Neural cell (in vitro differentiated cells): Measurements from ENCODE around the gene TBKBP1. TPM values are rescaled to one million over a fixed set of nuclear protein-coding genes. Genes with fewer than 3 reads are reported as not detected.

Experiments used
- H2AFZ ChIP-seq: fragments of 200-600, 300-800 bp; sonication (generic), shearing (Covaris generic); 2 replicates; pipeline ENCODE4 v1.6.0; 2014; ENCODE audit warnings: low read depth, mild to moderate bottlenecking, antibody characterized with exemption, low read length, moderate library complexity
- H3F3A ChIP-seq: fragments of 200-600 bp; shearing (Covaris generic); 2 replicates; pipeline ENCODE4 v1.6.1; 2016; ENCODE audit warnings: mild to moderate bottlenecking, moderate library complexity, mixed read lengths, antibody characterized with exemption, low read length; ENCODE audit not compliant: insufficient read depth, poor library complexity, severe bottlenecking
- H3K27ac ChIP-seq: fragments of 200-600, 300-800 bp; sonication (generic), shearing (Covaris generic); 2 replicates; pipeline ENCODE4 v1.5.1; 2014; ENCODE audit warnings: mild to moderate bottlenecking, low read length, moderate library complexity
- H3K27me3 ChIP-seq: fragments of 300-800, 200-600 bp; sonication (generic), shearing (Covaris generic); 2 replicates; pipeline ENCODE4 v1.6.0; 2014; ENCODE audit warnings: mild to moderate bottlenecking, low read depth, low read length, moderate library complexity; ENCODE audit not compliant: insufficient read depth
- H3K36me3 ChIP-seq: fragments of 300-800, 200-600 bp; sonication (generic), shearing (Covaris generic); 2 replicates; pipeline ENCODE4 v1.5.1; 2014; ENCODE audit warnings: mild to moderate bottlenecking, antibody characterized with exemption, low read length, moderate library complexity; ENCODE audit not compliant: insufficient read depth
- H3K4me2 ChIP-seq: fragments of 300-800, 200-600 bp; sonication (generic), shearing (Covaris generic); 2 replicates; pipeline ENCODE4 v1.6.0; 2014; ENCODE audit warnings: mild to moderate bottlenecking, low read length
- H3K4me3 ChIP-seq: fragments of 300-800, 200-600 bp; sonication (generic), shearing (Covaris generic); 2 replicates; pipeline ENCODE4 v1.5.1; 2014; ENCODE audit warnings: mild to moderate bottlenecking, low read length, moderate library complexity
- H3K79me2 ChIP-seq: fragments of 200-600 bp; shearing (Covaris generic); replicated peaks from 2 replicates; pipeline ENCODE4 v1.6.0; 2014; ENCODE audit warnings: mild to moderate bottlenecking, low read length, moderate library complexity; ENCODE audit not compliant: insufficient read depth
- H3K9ac ChIP-seq: fragments of 300-800, 200-600 bp; sonication (generic), shearing (Covaris generic); 2 replicates; pipeline ENCODE4 v1.6.1; 2016; ENCODE audit warnings: mild to moderate bottlenecking, low read length, mixed read lengths
- H3K9me2 ChIP-seq: fragments of 200-600 bp; shearing (Covaris generic); 2 replicates; pipeline ENCODE4 v1.6.1; 2016; ENCODE audit warnings: mild to moderate bottlenecking, low read length, mixed read lengths; ENCODE audit not compliant: insufficient read depth
- H3K9me3 ChIP-seq: fragments of 200-600, 300-800 bp; sonication (generic), shearing (Covaris generic); 2 replicates; pipeline ENCODE4 v1.6.1; 2016; ENCODE audit warnings: mild to moderate bottlenecking, mixed run types, low read length, moderate library complexity, mixed read lengths
- H4K20me1 ChIP-seq: fragments of 200-600 bp; shearing (Covaris generic); 2 replicates; pipeline ENCODE4 v1.6.1; 2016; ENCODE audit warnings: mild to moderate bottlenecking, mixed run types; ENCODE audit not compliant: insufficient read depth
- EP300 ChIP-seq: fragments of 450-650 bp; conservative IDR thresholded peaks from 2 replicates; pipeline ENCODE4 v1.6.1; 2014; ENCODE audit warnings: antibody characterized with exemption, mild to moderate bottlenecking, moderate library complexity; ENCODE audit not compliant: poor library complexity, severe bottlenecking
- EZH2 ChIP-seq: fragments of 200-600, 300-800 bp; shearing (Covaris generic), sonication (generic); IDR thresholded peaks from 2 replicates; pipeline ENCODE4 v1.6.1; 2014; ENCODE audit warnings: antibody characterized with exemption, low read length, borderline replicate concordance, mild to moderate bottlenecking; ENCODE audit not compliant: insufficient read depth, poor library complexity, severe bottlenecking
- MXI1 ChIP-seq: fragments of 450-650 bp; conservative IDR thresholded peaks from 2 replicates; pipeline ENCODE4 v1.6.1; 2014; ENCODE audit warnings: antibody characterized with exemption, mild to moderate bottlenecking; ENCODE audit not compliant: poor library complexity, severe bottlenecking
- POLR2AphosphoS5 ChIP-seq: IDR thresholded peaks from 2 replicates; pipeline ENCODE4 v1.6.1; 2012
- RAD21 ChIP-seq: fragments of 450-650 bp; conservative IDR thresholded peaks from 2 replicates; pipeline ENCODE4 v1.6.1; 2014; ENCODE audit warnings: antibody characterized with exemption, mild to moderate bottlenecking, moderate library complexity
- SMC3 ChIP-seq: fragments of 450-650 bp; conservative IDR thresholded peaks from 2 replicates; pipeline ENCODE4 v1.6.1; 2014; ENCODE audit warnings: antibody characterized with exemption, mild to moderate bottlenecking, moderate library complexity; ENCODE audit not compliant: poor library complexity
- TAF1 ChIP-seq: IDR thresholded peaks from 2 replicates; pipeline ENCODE4 v1.6.1; 2012; ENCODE audit warnings: low read depth
- polyA plus RNA-seq: library from polyadenylated mRNA; depleted of rRNA; stranded (reverse); fragments of >200 nt; gene quantifications from 2 replicates; pipeline ENCODE4 v1.2.3, GENCODE V29; 2014
- TF ChIP-seq, protein P1 (sequence below): IDR thresholded peaks from 2 replicates; pipeline ENCODE4 v1.6.1; 2012; ENCODE audit warnings: borderline replicate concordance
- TF ChIP-seq, protein P2 (sequence below): fragments of 450-650 bp; IDR thresholded peaks from 2 replicates; pipeline ENCODE4 v1.5.1; 2014; ENCODE audit warnings: antibody characterized with exemption, mild to moderate bottlenecking, moderate library complexity; ENCODE audit not compliant: poor library complexity, severe bottlenecking

Gene TBKBP1
- polyA plus RNA-seq, 1 donor from 2014 or later: 25.4 TPM

DNA sequence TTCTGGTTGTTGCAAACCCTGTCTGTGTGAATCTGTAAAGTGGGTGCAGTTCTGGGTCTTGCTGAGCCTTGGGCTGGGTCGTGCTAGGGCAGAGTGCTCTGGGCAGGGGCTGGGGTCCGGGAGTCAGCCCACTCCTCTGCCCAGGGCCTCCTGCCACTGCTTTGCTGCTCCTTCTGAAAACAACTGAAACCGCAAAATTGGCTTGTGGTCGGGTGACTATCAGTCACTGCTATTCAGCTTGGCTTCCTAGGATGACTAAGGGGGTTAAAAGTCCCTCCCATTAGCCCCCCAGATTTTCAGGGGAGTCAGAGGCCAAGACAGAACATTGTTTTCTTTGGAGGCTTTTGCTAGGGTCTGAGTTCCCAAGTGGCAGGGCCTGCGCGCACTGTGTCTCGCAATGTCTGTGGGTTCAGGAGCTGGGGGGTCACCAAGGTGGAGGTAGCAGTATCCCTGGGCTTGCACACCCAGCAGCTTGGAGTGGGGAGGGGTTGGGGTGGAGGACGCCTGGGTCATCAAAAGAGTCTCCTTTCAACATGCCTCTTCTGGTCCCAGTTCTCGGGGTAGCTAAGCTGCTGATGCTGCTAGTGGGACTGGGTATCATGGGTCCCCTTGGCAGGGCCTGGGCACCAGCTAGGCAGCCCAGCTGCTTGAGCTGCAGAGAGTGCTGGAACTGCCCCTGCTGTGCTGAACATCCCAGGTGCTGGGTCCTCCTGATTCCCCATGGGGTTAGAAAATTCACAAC lies 25.6 kb downstream of the TBKBP1 start:
- no peak overlapping the region for H3K4me3 ChIP-seq
- H3K9me3 ChIP-seq: no peaks in the 10 kb centered on the region
- no peak overlapping the region for H2AFZ ChIP-seq
- no peak overlapping the region for H3K9ac ChIP-seq
- H3K9me2 ChIP-seq: no peaks in the 10 kb centered on the region
- no peaks in the 10 kb centered on the region for H3K36me3 ChIP-seq
- H3K79me2 ChIP-seq: no peaks in the 10 kb centered on the region
- no peak overlapping the region for H3K27ac ChIP-seq
- H3F3A ChIP-seq: no peaks in the 10 kb centered on the region
- TF ChIP-seq EP300: no peak
- TF ChIP-seq, protein P1, sequence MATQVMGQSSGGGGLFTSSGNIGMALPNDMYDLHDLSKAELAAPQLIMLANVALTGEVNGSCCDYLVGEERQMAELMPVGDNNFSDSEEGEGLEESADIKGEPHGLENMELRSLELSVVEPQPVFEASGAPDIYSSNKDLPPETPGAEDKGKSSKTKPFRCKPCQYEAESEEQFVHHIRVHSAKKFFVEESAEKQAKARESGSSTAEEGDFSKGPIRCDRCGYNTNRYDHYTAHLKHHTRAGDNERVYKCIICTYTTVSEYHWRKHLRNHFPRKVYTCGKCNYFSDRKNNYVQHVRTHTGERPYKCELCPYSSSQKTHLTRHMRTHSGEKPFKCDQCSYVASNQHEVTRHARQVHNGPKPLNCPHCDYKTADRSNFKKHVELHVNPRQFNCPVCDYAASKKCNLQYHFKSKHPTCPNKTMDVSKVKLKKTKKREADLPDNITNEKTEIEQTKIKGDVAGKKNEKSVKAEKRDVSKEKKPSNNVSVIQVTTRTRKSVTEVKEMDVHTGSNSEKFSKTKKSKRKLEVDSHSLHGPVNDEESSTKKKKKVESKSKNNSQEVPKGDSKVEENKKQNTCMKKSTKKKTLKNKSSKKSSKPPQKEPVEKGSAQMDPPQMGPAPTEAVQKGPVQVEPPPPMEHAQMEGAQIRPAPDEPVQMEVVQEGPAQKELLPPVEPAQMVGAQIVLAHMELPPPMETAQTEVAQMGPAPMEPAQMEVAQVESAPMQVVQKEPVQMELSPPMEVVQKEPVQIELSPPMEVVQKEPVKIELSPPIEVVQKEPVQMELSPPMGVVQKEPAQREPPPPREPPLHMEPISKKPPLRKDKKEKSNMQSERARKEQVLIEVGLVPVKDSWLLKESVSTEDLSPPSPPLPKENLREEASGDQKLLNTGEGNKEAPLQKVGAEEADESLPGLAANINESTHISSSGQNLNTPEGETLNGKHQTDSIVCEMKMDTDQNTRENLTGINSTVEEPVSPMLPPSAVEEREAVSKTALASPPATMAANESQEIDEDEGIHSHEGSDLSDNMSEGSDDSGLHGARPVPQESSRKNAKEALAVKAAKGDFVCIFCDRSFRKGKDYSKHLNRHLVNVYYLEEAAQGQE: no peak
- no peak for TF ChIP-seq POLR2AphosphoS5
- TF ChIP-seq RAD21: no peak
- no peak for TF ChIP-seq EZH2
- TF ChIP-seq SMC3: no peak
- no peak for TF ChIP-seq MXI1
- TF ChIP-seq, protein P2, sequence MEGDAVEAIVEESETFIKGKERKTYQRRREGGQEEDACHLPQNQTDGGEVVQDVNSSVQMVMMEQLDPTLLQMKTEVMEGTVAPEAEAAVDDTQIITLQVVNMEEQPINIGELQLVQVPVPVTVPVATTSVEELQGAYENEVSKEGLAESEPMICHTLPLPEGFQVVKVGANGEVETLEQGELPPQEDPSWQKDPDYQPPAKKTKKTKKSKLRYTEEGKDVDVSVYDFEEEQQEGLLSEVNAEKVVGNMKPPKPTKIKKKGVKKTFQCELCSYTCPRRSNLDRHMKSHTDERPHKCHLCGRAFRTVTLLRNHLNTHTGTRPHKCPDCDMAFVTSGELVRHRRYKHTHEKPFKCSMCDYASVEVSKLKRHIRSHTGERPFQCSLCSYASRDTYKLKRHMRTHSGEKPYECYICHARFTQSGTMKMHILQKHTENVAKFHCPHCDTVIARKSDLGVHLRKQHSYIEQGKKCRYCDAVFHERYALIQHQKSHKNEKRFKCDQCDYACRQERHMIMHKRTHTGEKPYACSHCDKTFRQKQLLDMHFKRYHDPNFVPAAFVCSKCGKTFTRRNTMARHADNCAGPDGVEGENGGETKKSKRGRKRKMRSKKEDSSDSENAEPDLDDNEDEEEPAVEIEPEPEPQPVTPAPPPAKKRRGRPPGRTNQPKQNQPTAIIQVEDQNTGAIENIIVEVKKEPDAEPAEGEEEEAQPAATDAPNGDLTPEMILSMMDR: no peak
- no peak for TF ChIP-seq TAF1
- H3K4me2 ChIP-seq: no peak overlapping the region
- H4K20me1 ChIP-seq: no peaks in the 10 kb centered on the region
- H3K27me3 ChIP-seq: peaks cover 11% of the 10 kb centered on the region

DNA sequence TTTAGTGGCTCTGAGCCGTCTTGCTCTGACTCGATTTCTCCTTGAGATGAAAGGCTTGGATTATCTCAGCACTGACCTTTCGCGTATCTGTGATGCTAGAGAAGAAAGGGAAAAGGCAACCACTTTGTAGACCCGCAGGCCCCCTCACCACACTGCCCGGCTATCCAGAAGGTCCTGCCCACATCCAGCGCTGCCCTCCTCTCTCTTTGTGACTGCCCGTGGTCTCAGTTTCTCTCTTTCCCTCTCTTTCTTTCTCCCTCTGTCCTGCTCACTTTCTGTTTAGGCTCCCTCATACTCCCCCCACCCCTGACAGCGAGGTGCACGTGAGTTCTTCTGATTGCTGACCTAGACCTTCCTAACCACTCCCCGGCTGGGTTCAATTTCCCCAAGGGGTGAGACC lies 26.2 kb downstream of the TBKBP1 start:
- TF ChIP-seq TAF1 (no peak), MXI1 (no peak), SMC3 (no peak), EP300 (no peak), POLR2AphosphoS5 (no peak), EZH2 (no peak), RAD21 (no peak)
- TF ChIP-seq, protein P2: no peak
- TF ChIP-seq, protein P1: no peak
- H2AFZ ChIP-seq: no peak overlapping the region
- no peak overlapping the region for H3K27ac ChIP-seq
- H3K4me2 ChIP-seq: no peak overlapping the region
- no peaks in the 10 kb centered on the region for H3K36me3 ChIP-seq
- no peaks in the 10 kb centered on the region for H3K79me2 ChIP-seq
- no peaks in the 10 kb centered on the region for H3F3A ChIP-seq
- H4K20me1 ChIP-seq: no peaks in the 10 kb centered on the region
- no peak overlapping the region for H3K4me3 ChIP-seq
- no peak overlapping the region for H3K9ac ChIP-seq
- H3K9me3 ChIP-seq: no peaks in the 10 kb centered on the region
- no peaks in the 10 kb centered on the region for H3K9me2 ChIP-seq
- peaks cover 11% of the 10 kb centered on the region for H3K27me3 ChIP-seq
